Liver (tissue), 9 donors: ENCODE measurements around the gene NFIA. TPM values are rescaled to one million over a fixed set of nuclear protein-coding genes. Genes with fewer than 3 reads are reported as not detected.

Experiments used
- DNase-seq: peaks from one replicate; pipeline ENCODE4 v3.0.0-alpha.2; 2017; ENCODE audit warnings: low spot score
- H3K27ac ChIP-seq, 2 donors: one replicate each; pipeline ENCODE4 v1.7.0; 2013; ENCODE audit warnings: inconsistent platforms in 2 of 2, low read length in 2 of 2, control low read depth in 1 of 2, low read depth in 1 of 2, mild to moderate bottlenecking in 1 of 2
- H3K27me3 ChIP-seq, 4 donors: one replicate each; pipeline versions ENCODE4 v1.6.1 to v1.7.0; 2013; ENCODE audit warnings: low read length in 3 of 4, inconsistent platforms in 1 of 4, mild to moderate bottlenecking in 1 of 4, moderate library complexity in 1 of 4; ENCODE audit not compliant: control insufficient read depth in 4 of 4, insufficient read depth in 4 of 4
- H3K36me3 ChIP-seq, 4 donors: one replicate each; pipeline versions ENCODE4 v1.6.1 to v1.7.0; 2013; ENCODE audit warnings: low read length in 3 of 4, mild to moderate bottlenecking in 3 of 4, low read depth in 1 of 4, moderate library complexity in 1 of 4; ENCODE audit not compliant: control insufficient read depth in 4 of 4, insufficient read depth in 3 of 4
- H3K4me1 ChIP-seq, 4 donors: one replicate each; pipeline versions ENCODE4 v1.6.1 to v1.7.0; 2013; ENCODE audit warnings: low read length in 3 of 4, mild to moderate bottlenecking in 3 of 4, moderate library complexity in 1 of 4; ENCODE audit not compliant: control insufficient read depth in 4 of 4, insufficient read depth in 4 of 4
- H3K4me3 ChIP-seq, 3 donors: one replicate each; pipeline versions ENCODE4 v1.6.1 to v1.7.0; 2013; ENCODE audit warnings: low read length in 3 of 3, control low read depth in 1 of 3, low read depth in 1 of 3, mild to moderate bottlenecking in 1 of 3
- H3K9ac ChIP-seq, 2 donors: one replicate each; pipeline ENCODE4 v1.7.0; 2013; ENCODE audit warnings: low read length in 2 of 2, mild to moderate bottlenecking in 2 of 2, moderate library complexity in 2 of 2, control low read depth in 1 of 2, low read depth in 1 of 2
- H3K9me3 ChIP-seq, 4 donors: one replicate each; pipeline versions ENCODE4 v1.6.1 to v1.7.0; 2013; ENCODE audit warnings: low read length in 3 of 4; ENCODE audit not compliant: control insufficient read depth in 4 of 4
- ATF3 ChIP-seq: IDR thresholded peaks from 2 replicates; pipeline ENCODE4 v1.6.1; 2016; ENCODE audit warnings: antibody characterized with exemption
- CTCF ChIP-seq: fragments of 150-350 bp; IDR thresholded peaks from 2 replicates; pipeline ENCODE4 v1.5.1; 2017; ENCODE audit warnings: improper control_type of control experiment, low read depth, low read length; ENCODE audit not compliant: missing input control
- FOXA1 ChIP-seq: IDR thresholded peaks from 2 replicates; pipeline ENCODE4 v1.6.1; 2016; ENCODE audit warnings: antibody characterized with exemption
- FOXA2 ChIP-seq: IDR thresholded peaks from 2 replicates; pipeline ENCODE4 v1.6.1; 2016; ENCODE audit warnings: antibody characterized with exemption
- GABPA ChIP-seq, 2 donors: IDR thresholded peaks in 1 of 2; conservative IDR thresholded peaks in 1 of 2; 2 replicates each; pipeline ENCODE4 v1.6.1; 2016; ENCODE audit warnings: antibody characterized with exemption in 2 of 2, mild to moderate bottlenecking in 1 of 2, moderate library complexity in 1 of 2
- HNF4A ChIP-seq, 2 donors: conservative IDR thresholded peaks; 2 replicates each; pipeline ENCODE4 v1.6.1; 2016; ENCODE audit warnings: antibody characterized with exemption in 2 of 2, mild to moderate bottlenecking in 2 of 2
- HNF4G ChIP-seq: IDR thresholded peaks from 2 replicates; pipeline ENCODE4 v1.6.1; 2016; ENCODE audit warnings: antibody characterized with exemption
- JUND ChIP-seq, 2 donors: IDR thresholded peaks; 2 replicates each; pipeline ENCODE4 v1.6.1; 2016; ENCODE audit warnings: antibody characterized with exemption in 2 of 2
- NR2F2 ChIP-seq: IDR thresholded peaks from 2 replicates; pipeline ENCODE4 v1.6.1; 2016; ENCODE audit warnings: antibody characterized with exemption
- RAD21 ChIP-seq, 2 donors: IDR thresholded peaks; 2 replicates each; pipeline ENCODE4 v1.6.1; 2016; ENCODE audit warnings: antibody characterized with exemption in 2 of 2, mild to moderate bottlenecking in 2 of 2
- RXRA ChIP-seq, 2 donors: IDR thresholded peaks; 2 replicates each; pipeline ENCODE4 v1.6.1; 2017 to 2018; ENCODE audit warnings: antibody characterized with exemption in 2 of 2, mild to moderate bottlenecking in 1 of 2
- SP1 ChIP-seq: IDR thresholded peaks from 2 replicates; pipeline ENCODE4 v1.6.1; 2018; ENCODE audit warnings: antibody characterized with exemption, mild to moderate bottlenecking
- TAF1 ChIP-seq: conservative IDR thresholded peaks from 2 replicates; pipeline ENCODE4 v1.6.1; 2016; ENCODE audit warnings: antibody characterized with exemption, mild to moderate bottlenecking
- YY1 ChIP-seq: IDR thresholded peaks from 2 replicates; pipeline ENCODE4 v1.6.1; 2016; ENCODE audit warnings: antibody characterized with exemption, mild to moderate bottlenecking
- ZBTB33 ChIP-seq: IDR thresholded peaks from 2 replicates; pipeline ENCODE4 v1.6.1; 2016; ENCODE audit warnings: antibody characterized with exemption
- WGBS: extraction: QIAGEN DNeasy Blood & Tissue Kit; methylation state at CpG from one replicate; pipeline ENCODE4 v1.1.7; 2013; 5-methylcytosine and 5-hydroxymethylcytosine counted together
- polyA plus RNA-seq, 2 donors: library from polyadenylated mRNA; stranded (reverse) in 1 of 2; unstranded in 1 of 2; fragments of 200-250 nt in 1 of 2; fragments of >200 nt in 1 of 2; fragmentation: Nextera tagmentation in 1 of 2; extraction: Ambion mirVana in 1 of 2; gene quantifications; one replicate each; pipeline versions ENCODE4 v1.2.1 to v1.2.3, GENCODE V29; 2013 to 2015
- total RNA-seq, 2 donors: library from RNA; depleted of rRNA; stranded (reverse); fragments of >200 nt; gene quantifications; one replicate each; pipeline ENCODE4 v1.2.3, GENCODE V29; 2014
- TF ChIP-seq, protein P1 (sequence below): IDR thresholded peaks from 2 replicates; pipeline ENCODE4 v1.6.1; 2016; ENCODE audit warnings: antibody characterized with exemption, mild to moderate bottlenecking
- TF ChIP-seq, protein P2 (sequence below): IDR thresholded peaks from 2 replicates; pipeline ENCODE4 v1.6.1; 2016; ENCODE audit warnings: antibody characterized with exemption
- donor health status: healthy.
- donor health status: healthy.
- donor health status: healthy.
- donor health status: healthy.
- donor health status: healthy.

Gene NFIA
- total and polyA plus RNA-seq, 4 donors: 6.8 to 53.7 (median 22.2) TPM

GRCh38 chr1:61460191-61460590, 377.8 kb downstream of the NFIA start (continued):
- TF ChIP-seq, protein P1, sequence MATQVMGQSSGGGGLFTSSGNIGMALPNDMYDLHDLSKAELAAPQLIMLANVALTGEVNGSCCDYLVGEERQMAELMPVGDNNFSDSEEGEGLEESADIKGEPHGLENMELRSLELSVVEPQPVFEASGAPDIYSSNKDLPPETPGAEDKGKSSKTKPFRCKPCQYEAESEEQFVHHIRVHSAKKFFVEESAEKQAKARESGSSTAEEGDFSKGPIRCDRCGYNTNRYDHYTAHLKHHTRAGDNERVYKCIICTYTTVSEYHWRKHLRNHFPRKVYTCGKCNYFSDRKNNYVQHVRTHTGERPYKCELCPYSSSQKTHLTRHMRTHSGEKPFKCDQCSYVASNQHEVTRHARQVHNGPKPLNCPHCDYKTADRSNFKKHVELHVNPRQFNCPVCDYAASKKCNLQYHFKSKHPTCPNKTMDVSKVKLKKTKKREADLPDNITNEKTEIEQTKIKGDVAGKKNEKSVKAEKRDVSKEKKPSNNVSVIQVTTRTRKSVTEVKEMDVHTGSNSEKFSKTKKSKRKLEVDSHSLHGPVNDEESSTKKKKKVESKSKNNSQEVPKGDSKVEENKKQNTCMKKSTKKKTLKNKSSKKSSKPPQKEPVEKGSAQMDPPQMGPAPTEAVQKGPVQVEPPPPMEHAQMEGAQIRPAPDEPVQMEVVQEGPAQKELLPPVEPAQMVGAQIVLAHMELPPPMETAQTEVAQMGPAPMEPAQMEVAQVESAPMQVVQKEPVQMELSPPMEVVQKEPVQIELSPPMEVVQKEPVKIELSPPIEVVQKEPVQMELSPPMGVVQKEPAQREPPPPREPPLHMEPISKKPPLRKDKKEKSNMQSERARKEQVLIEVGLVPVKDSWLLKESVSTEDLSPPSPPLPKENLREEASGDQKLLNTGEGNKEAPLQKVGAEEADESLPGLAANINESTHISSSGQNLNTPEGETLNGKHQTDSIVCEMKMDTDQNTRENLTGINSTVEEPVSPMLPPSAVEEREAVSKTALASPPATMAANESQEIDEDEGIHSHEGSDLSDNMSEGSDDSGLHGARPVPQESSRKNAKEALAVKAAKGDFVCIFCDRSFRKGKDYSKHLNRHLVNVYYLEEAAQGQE: no peak
- no peak for TF ChIP-seq SP1
- no peak for TF ChIP-seq HNF4G
- TF ChIP-seq TAF1: no peak
- no peak for TF ChIP-seq ATF3

DNA sequence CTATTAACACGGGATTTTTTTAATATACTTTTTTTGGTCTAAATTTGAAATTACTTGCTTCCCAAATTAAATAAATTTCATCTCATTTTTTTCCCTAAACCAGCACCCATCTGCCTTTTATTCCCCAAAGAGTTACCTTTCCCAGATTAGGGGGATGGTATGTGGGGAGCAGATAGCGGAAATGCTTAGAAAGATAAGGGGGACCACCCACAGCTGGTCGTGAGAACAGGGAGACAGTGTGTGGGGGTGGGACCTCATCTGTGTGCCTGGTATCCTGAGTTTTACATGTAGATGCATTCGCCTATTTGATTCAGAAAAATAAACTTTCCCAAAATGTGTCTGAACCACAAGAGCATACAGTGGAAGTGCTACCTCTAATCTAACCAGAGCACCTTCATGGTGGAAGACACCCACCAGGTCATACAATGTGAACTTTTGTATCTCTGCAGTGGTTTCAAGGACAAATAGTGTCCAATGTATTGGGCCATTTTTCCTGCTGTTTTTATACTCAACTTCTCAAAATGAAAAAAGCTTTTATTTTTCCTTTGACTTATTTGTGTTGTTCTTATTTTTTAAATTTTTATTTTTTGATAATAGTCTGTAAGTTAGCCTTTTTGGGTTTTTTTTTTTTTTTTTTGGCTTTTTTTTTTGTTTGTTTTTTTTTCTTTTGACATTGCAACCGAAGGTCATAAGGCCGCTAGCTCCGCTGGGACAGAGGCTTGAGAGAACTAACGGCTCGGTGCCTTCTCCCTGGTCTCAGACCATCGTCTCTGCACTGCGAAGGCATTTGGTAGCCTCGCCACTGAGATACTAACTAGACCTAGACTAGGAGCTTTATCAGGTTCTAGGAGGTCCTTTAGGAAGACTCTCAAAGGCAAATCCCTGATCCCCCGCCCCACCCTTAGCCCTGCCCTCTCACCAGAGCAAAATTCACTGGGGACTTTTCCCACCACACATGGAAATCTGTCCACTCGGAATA, 379.3 kb downstream of the NFIA start:
- no peaks in the 10 kb centered on the region for H3K4me1 ChIP-seq
- H3K27me3 ChIP-seq: no peaks in the 10 kb centered on the region
- H3K36me3 ChIP-seq: peaks cover 2 to 17% (median 6%) of the 10 kb centered on the region in 4 donors
- H3K27ac ChIP-seq: no peak overlapping the region
- WGBS: 88% methylated on average over 14 of the region's 14 CpGs
- H3K4me3 ChIP-seq: no peak overlapping the region
- no peaks in the 10 kb centered on the region for H3K9me3 ChIP-seq
- TF ChIP-seq, protein P1: no peak
- TF ChIP-seq YY1: no peak
- no peak for TF ChIP-seq FOXA1
- TF ChIP-seq, protein P2, sequence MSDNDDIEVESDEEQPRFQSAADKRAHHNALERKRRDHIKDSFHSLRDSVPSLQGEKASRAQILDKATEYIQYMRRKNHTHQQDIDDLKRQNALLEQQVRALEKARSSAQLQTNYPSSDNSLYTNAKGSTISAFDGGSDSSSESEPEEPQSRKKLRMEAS: no peak
- TF ChIP-seq TAF1: no peak
- no peak for TF ChIP-seq NR2F2
- TF ChIP-seq CTCF: no peak
- no peak for TF ChIP-seq ZBTB33
- TF ChIP-seq GABPA (IDR thresholded peaks at IDR 0.05 in 1 of 2, conservative IDR thresholded peaks at IDR 0.05 in 1 of 2): no peak
- TF ChIP-seq HNF4G: no peak
- no peak for TF ChIP-seq FOXA2
- no peak for TF ChIP-seq RXRA (IDR thresholded peaks at IDR 0.05)
- no peak for TF ChIP-seq RAD21 (IDR thresholded peaks at IDR 0.05)
- no peak for TF ChIP-seq HNF4A (conservative IDR thresholded peaks at IDR 0.05)
- no peak for TF ChIP-seq JUND (IDR thresholded peaks at IDR 0.05)
- no peak overlapping the region for H3K9ac ChIP-seq
- no peak for DNase-seq
